NB4 (cell line): ENCODE data around the gene OR2W1.

Experiments used
- DNase-seq: peaks from one replicate; pipeline ENCODE4 v3.0.0; 2010; ENCODE audit warnings: low read depth
- H3K4me3 ChIP-seq: one replicate; pipeline ENCODE4 v1.5.1; 2011; ENCODE audit warnings: mild to moderate bottlenecking, low read depth, low read length, moderate library complexity
- CTCF ChIP-seq: IDR thresholded peaks from one replicate; pipeline ENCODE4 v1.5.1; 2012; ENCODE audit warnings: low read depth, low read length
- MAX ChIP-seq: IDR thresholded peaks from 2 replicates; pipeline ENCODE4 v1.6.1; 2011; ENCODE audit warnings: low read depth, low read length
- MYC ChIP-seq: IDR thresholded peaks from 2 replicates; pipeline ENCODE4 v1.6.1; 2011; ENCODE audit warnings: low read depth, low read length
- POLR2A ChIP-seq: IDR thresholded peaks from 2 replicates; pipeline ENCODE4 v1.6.1; 2011; ENCODE audit warnings: mild to moderate bottlenecking; ENCODE audit not compliant: insufficient read length; ENCODE audit errors: extremely low read depth

The OR2W1 gene

GRCh38 chr6:29014729-29015608 lies 30.0 kb downstream of the OR2W1 start:
- peak overlapping the region; percentile 18 for H3K4me3 ChIP-seq
- peak; percentile 71 for DNase-seq
- TF ChIP-seq MAX (no peak), CTCF (peak; percentile 3)

- H3K4me3 ChIP-seq: peak overlapping the region; percentile 42
- DNase-seq: peak; percentile 63
- TF ChIP-seq CTCF (no peak), MAX (no peak), POLR2A (no peak), MYC (no peak)
These were observed 33.7 kb downstream of the OR2W1 start for GRCh38 chr6:29011276-29011734.

GRCh38 chr6:29009358-29009757 lies 35.6 kb downstream of the OR2W1 start:
- TF ChIP-seq MYC (no peak), POLR2A (no peak), MAX (no peak), CTCF (no peak)
- no peak for DNase-seq
- H3K4me3 ChIP-seq: no peak overlapping the region

- DNase-seq: no peak
- TF ChIP-seq MAX (no peak), POLR2A (no peak), CTCF (no peak), MYC (no peak)
- H3K4me3 ChIP-seq: no peak overlapping the region
These were observed 36.9 kb downstream of the OR2W1 start for GRCh38 chr6:29008089-29008488.

- TF ChIP-seq MYC: no peak
- no peak for TF ChIP-seq MAX
- TF ChIP-seq CTCF: no peak
- TF ChIP-seq POLR2A: no peak
- no peak within 1 kb of the TSS for H3K4me3 ChIP-seq
- DNase-seq: peak; percentile 45
These were observed 39.6 kb downstream of the OR2W1 start, which contains the start of gene ZNF311 for GRCh38 chr6:29005183-29005885. ZNF311 (minus strand) TSS chr6:29005315; CDS start chr6:29003954, 1,361 bp downstream.
